ENCODE data around the gene ZNF711.
"Not testable (repeated sequence)": the region's sequence is repeated elsewhere in the genome, so short reads cannot be mapped to it uniquely, and the experiment has no call there.

ZNF711 gene

GRCh38 chrX:85309717-85310116, 65.9 kb downstream of the ZNF711 start:
- no peak overlapping the region for H4K8ac ChIP-seq (ENCODE audit: low read depth, low read length)
- no peaks in the 10 kb centered on the region for H3K79me1 ChIP-seq (ENCODE audit: low read depth, low read length)
- no peak overlapping the region for H2AK5ac ChIP-seq (ENCODE audit: low read depth, low read length)
- H3K9me3 ChIP-seq (replicated peaks in 1 of 2; ENCODE audit: control insufficient read depth in 2 of 2, insufficient read depth in 1 of 2, low read depth in 1 of 2, low read length in 2 of 2), result no peaks in the 10 kb centered on the region
- no peak overlapping the region for H3K18ac ChIP-seq (ENCODE audit: low read length)
- no peak overlapping the region for H3K23ac ChIP-seq (ENCODE audit: low read depth, low read length, poor library complexity)
- H3K27ac ChIP-seq (replicated peaks; ENCODE audit: low read length), result no peak overlapping the region
- H3K36me3 ChIP-seq (replicated peaks in 1 of 2; ENCODE audit: control insufficient read depth in 2 of 2, insufficient read depth in 2 of 2, low read length in 2 of 2), result no peaks in the 10 kb centered on the region
- no peak for DNase-seq (ENCODE audit: low spot score)
- H3K4me3 ChIP-seq (ENCODE audit: low read length in 2 of 2), result no peak overlapping the region
- H3K27me3 ChIP-seq (ENCODE audit: control insufficient read depth in 3 of 3, insufficient read depth in 3 of 3, low read depth in 1 of 3, low read length in 3 of 3), result no peaks in the 10 kb centered on the region
- H3K9ac ChIP-seq (ENCODE audit: low read depth, low read length, poor library complexity), result no peak overlapping the region
- H2BK15ac ChIP-seq (ENCODE audit: low read length), result no peak overlapping the region
- no peak overlapping the region for H2BK120ac ChIP-seq (ENCODE audit: low read depth, low read length)
- WGBS, 2 donors (ENCODE audit: extremely low coverage in 2 of 2, insufficient read length in 2 of 2, insufficient replicate concordance in 1 of 2), result no CpG with 5 or more reads among the region's 2 CpGs
- no peak overlapping the region for H3K4me2 ChIP-seq (ENCODE audit: insufficient read depth, low read length, poor library complexity, severe bottlenecking)
- no peak overlapping the region for H2BK5ac ChIP-seq (ENCODE audit: low read length)
- H3K4me1 ChIP-seq (ENCODE audit: control insufficient read depth in 2 of 2, insufficient read depth in 1 of 2, low read depth in 1 of 2, low read length in 2 of 2), result no peaks in the 10 kb centered on the region
- no peak overlapping the region for H2BK12ac ChIP-seq (ENCODE audit: low read length)
- H3K4ac ChIP-seq (ENCODE audit: low read length), result no peak overlapping the region
- H2AFZ ChIP-seq (ENCODE audit: low read length), result no peak overlapping the region
- H3K14ac ChIP-seq (ENCODE audit: low read length), result no peak overlapping the region
- H4K91ac ChIP-seq (ENCODE audit: low read depth, low read length, poor library complexity), result no peak overlapping the region

- not testable (repeated sequence) for H3K9ac ChIP-seq (ENCODE audit: low read depth, low read length, poor library complexity); H3K4ac ChIP-seq (ENCODE audit: low read length); H2BK12ac ChIP-seq (ENCODE audit: low read length); H3K14ac ChIP-seq (ENCODE audit: low read length); H3K4me1 ChIP-seq (ENCODE audit: control insufficient read depth in 2 of 2, insufficient read depth in 1 of 2, low read depth in 1 of 2, low read length in 2 of 2); H2AK5ac ChIP-seq (ENCODE audit: low read depth, low read length); H3K23ac ChIP-seq (ENCODE audit: low read depth, low read length, poor library complexity); H2BK5ac ChIP-seq (ENCODE audit: low read length); H3K9me3 ChIP-seq (replicated peaks in 1 of 2; ENCODE audit: control insufficient read depth in 2 of 2, insufficient read depth in 1 of 2, low read depth in 1 of 2, low read length in 2 of 2); H2BK120ac ChIP-seq (ENCODE audit: low read depth, low read length); H4K8ac ChIP-seq (ENCODE audit: low read depth, low read length); H3K4me2 ChIP-seq (ENCODE audit: insufficient read depth, low read length, poor library complexity, severe bottlenecking); H3K4me3 ChIP-seq (ENCODE audit: low read length in 2 of 2); H4K91ac ChIP-seq (ENCODE audit: low read depth, low read length, poor library complexity); H3K36me3 ChIP-seq (replicated peaks in 1 of 2; ENCODE audit: control insufficient read depth in 2 of 2, insufficient read depth in 2 of 2, low read length in 2 of 2); H3K18ac ChIP-seq (ENCODE audit: low read length); H2AFZ ChIP-seq (ENCODE audit: low read length); H3K27me3 ChIP-seq (ENCODE audit: control insufficient read depth in 3 of 3, insufficient read depth in 3 of 3, low read depth in 1 of 3, low read length in 3 of 3); H3K27ac ChIP-seq (replicated peaks; ENCODE audit: low read length); DNase-seq (ENCODE audit: low spot score); H2BK15ac ChIP-seq (ENCODE audit: low read length); H3K79me1 ChIP-seq (ENCODE audit: low read depth, low read length)
- no CpG with 5 or more reads among the region's 2 CpGs for WGBS, 2 donors (ENCODE audit: extremely low coverage in 2 of 2, insufficient read length in 2 of 2, insufficient replicate concordance in 1 of 2)
These were observed 67.6 kb downstream of the ZNF711 start for GRCh38 chrX:85311348-85311747.

All from neuronal stem cell (in vitro differentiated cells).